ENCODE data around the gene LTC4S. TPM values are rescaled to one million over a fixed set of nuclear protein-coding genes. Genes with fewer than 3 reads are reported as not detected.

Gene LTC4S
- total RNA-seq, 1 experiment from 2014 or later = 2.6 TPM

DNA sequence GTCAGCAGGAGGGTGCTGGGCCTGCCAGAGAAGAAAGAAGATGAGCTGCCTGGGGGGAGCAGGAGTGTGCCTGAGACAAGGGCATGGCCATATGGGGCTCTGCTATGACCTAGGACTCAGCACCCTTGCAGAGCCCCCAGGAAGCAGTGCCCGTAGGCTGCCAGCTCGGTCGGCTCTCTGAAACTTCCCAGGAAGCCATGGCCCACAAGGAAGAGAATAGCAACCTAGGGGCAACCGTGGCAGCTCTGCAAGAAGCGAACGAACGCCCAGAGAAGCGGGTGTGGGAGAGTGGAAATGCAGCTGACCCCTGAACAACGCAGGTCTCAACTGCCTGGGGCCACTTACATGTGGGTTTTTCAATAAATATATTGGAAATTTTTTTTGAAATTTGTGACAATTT, 10.7 kb upstream of the LTC4S start (continued):
- TF ChIP-seq AFF4 (CRISPR knock-in tag; IDR thresholded peaks at IDR 0.05; ENCODE audit: borderline replicate concordance) = no peak
- no peak for TF ChIP-seq NR1H2 (CRISPR knock-in tag; IDR thresholded peaks at IDR 0.05)
- TF ChIP-seq TCF7 (CRISPR knock-in tag; IDR thresholded peaks at IDR 0.05; ENCODE audit: low read depth) = no peak
- TF ChIP-seq, protein P1, sequence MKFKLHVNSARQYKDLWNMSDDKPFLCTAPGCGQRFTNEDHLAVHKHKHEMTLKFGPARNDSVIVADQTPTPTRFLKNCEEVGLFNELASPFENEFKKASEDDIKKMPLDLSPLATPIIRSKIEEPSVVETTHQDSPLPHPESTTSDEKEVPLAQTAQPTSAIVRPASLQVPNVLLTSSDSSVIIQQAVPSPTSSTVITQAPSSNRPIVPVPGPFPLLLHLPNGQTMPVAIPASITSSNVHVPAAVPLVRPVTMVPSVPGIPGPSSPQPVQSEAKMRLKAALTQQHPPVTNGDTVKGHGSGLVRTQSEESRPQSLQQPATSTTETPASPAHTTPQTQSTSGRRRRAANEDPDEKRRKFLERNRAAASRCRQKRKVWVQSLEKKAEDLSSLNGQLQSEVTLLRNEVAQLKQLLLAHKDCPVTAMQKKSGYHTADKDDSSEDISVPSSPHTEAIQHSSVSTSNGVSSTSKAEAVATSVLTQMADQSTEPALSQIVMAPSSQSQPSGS (CRISPR knock-in tag; IDR thresholded peaks at IDR 0.05; ENCODE audit: borderline replicate concordance, low read depth) = no peak
- TF ChIP-seq, protein P2, sequence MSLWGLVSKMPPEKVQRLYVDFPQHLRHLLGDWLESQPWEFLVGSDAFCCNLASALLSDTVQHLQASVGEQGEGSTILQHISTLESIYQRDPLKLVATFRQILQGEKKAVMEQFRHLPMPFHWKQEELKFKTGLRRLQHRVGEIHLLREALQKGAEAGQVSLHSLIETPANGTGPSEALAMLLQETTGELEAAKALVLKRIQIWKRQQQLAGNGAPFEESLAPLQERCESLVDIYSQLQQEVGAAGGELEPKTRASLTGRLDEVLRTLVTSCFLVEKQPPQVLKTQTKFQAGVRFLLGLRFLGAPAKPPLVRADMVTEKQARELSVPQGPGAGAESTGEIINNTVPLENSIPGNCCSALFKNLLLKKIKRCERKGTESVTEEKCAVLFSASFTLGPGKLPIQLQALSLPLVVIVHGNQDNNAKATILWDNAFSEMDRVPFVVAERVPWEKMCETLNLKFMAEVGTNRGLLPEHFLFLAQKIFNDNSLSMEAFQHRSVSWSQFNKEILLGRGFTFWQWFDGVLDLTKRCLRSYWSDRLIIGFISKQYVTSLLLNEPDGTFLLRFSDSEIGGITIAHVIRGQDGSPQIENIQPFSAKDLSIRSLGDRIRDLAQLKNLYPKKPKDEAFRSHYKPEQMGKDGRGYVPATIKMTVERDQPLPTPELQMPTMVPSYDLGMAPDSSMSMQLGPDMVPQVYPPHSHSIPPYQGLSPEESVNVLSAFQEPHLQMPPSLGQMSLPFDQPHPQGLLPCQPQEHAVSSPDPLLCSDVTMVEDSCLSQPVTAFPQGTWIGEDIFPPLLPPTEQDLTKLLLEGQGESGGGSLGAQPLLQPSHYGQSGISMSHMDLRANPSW (CRISPR knock-in tag; conservative IDR thresholded peaks at IDR 0.05; ENCODE audit: low read depth) = no peak
- no peak for TF ChIP-seq ZNF423 (CRISPR knock-in tag; IDR thresholded peaks at IDR 0.05)
- TF ChIP-seq, protein P3, sequence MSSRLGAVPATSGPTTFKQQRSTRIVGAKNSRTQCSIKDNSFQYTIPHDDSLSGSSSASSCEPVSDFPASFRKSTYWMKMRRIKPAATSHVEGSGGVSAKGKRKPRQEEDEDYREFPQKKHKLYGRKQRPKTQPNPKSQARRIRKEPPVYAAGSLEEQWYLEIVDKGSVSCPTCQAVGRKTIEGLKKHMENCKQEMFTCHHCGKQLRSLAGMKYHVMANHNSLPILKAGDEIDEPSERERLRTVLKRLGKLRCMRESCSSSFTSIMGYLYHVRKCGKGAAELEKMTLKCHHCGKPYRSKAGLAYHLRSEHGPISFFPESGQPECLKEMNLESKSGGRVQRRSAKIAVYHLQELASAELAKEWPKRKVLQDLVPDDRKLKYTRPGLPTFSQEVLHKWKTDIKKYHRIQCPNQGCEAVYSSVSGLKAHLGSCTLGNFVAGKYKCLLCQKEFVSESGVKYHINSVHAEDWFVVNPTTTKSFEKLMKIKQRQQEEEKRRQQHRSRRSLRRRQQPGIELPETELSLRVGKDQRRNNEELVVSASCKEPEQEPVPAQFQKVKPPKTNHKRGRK (CRISPR knock-in tag; IDR thresholded peaks at IDR 0.05; ENCODE audit: borderline replicate concordance) = no peak
- no peak for TF ChIP-seq ESRRA (CRISPR knock-in tag; IDR thresholded peaks at IDR 0.05; ENCODE audit: borderline replicate concordance)
- no peak for TF ChIP-seq ZNF232 (CRISPR knock-in tag; IDR thresholded peaks at IDR 0.05)
- no peak for TF ChIP-seq GRHL2 (CRISPR knock-in tag; IDR thresholded peaks at IDR 0.05; ENCODE audit: insufficient replicate concordance, severe bottlenecking)
- no peak for TF ChIP-seq HMGXB4 (CRISPR knock-in tag; IDR thresholded peaks at IDR 0.05)
- TF ChIP-seq CDX4 (CRISPR knock-in tag; IDR thresholded peaks at IDR 0.05; ENCODE audit: borderline replicate concordance) = no peak

DNA sequence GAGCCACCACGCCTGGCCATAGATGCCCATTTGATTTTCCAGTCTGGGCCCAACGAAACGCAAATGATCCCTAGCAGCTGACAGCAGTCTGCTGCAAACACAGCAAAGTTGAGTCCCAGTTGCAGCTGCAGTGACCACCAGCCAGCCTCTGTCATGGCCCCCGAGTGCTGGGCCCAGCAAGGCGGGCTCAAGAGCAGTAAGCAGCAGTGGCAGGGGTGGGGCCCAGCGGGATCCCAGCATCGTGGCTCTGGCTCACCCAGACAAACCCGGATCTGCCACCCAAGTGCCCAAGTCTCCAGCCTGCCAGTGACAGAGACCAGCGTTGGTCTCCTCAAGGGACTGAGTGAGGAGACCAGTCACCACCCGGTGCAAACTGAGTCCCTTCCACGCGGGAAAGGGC, 6.9 kb upstream of the LTC4S start:
- ChIA-PET CTCF (interaction anchor here (1.0 kb wide), 1 partner anchor 9 kb away, joined by 4 read pairs; no protein-coding TSS in a partner anchor), POLR2A (no interaction called here)
- H3K27ac Mint-ChIP-seq = no peak overlapping the region
- peaks cover 2% of the 10 kb centered on the region; the same call in 1 of the 2 replicates for H3K27me3 Mint-ChIP-seq (ENCODE audit: low read depth)
- H3K36me3 Mint-ChIP-seq = peaks cover 5% of the 10 kb centered on the region
- H3K4me1 Mint-ChIP-seq = no peaks in the 10 kb centered on the region
- ATAC-seq = no peak
- no peak overlapping the region for H3K4me3 Mint-ChIP-seq
- H3K9me3 Mint-ChIP-seq = peaks cover 9% of the 10 kb centered on the region
- no peak for DNase-seq (ENCODE audit: low spot score)
- TF ChIP-seq GTF2I (CRISPR knock-in tag; conservative IDR thresholded peaks at IDR 0.05) = no peak
- TF ChIP-seq, protein P4, sequence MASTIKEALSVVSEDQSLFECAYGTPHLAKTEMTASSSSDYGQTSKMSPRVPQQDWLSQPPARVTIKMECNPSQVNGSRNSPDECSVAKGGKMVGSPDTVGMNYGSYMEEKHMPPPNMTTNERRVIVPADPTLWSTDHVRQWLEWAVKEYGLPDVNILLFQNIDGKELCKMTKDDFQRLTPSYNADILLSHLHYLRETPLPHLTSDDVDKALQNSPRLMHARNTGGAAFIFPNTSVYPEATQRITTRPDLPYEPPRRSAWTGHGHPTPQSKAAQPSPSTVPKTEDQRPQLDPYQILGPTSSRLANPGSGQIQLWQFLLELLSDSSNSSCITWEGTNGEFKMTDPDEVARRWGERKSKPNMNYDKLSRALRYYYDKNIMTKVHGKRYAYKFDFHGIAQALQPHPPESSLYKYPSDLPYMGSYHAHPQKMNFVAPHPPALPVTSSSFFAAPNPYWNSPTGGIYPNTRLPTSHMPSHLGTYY (CRISPR knock-in tag; IDR thresholded peaks at IDR 0.05) = no peak
- TF ChIP-seq USF2 (CRISPR knock-in tag; IDR thresholded peaks at IDR 0.05) = no peak
- TF ChIP-seq, protein P5, sequence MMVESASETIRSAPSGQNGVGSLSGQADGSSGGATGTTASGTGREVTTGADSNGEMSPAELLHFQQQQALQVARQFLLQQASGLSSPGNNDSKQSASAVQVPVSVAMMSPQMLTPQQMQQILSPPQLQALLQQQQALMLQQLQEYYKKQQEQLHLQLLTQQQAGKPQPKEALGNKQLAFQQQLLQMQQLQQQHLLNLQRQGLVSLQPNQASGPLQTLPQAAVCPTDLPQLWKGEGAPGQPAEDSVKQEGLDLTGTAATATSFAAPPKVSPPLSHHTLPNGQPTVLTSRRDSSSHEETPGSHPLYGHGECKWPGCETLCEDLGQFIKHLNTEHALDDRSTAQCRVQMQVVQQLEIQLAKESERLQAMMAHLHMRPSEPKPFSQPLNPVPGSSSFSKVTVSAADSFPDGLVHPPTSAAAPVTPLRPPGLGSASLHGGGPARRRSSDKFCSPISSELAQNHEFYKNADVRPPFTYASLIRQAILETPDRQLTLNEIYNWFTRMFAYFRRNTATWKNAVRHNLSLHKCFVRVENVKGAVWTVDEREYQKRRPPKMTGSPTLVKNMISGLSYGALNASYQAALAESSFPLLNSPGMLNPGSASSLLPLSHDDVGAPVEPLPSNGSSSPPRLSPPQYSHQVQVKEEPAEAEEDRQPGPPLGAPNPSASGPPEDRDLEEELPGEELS (CRISPR knock-in tag; IDR thresholded peaks at IDR 0.05) = no peak
- no peak for TF ChIP-seq GABPB1 (CRISPR knock-in tag; IDR thresholded peaks at IDR 0.05)
- no peak for TF ChIP-seq ESRRA (CRISPR knock-in tag; IDR thresholded peaks at IDR 0.05; ENCODE audit: borderline replicate concordance)
- no peak for TF ChIP-seq KAT7 (CRISPR knock-in tag; IDR thresholded peaks at IDR 0.05; ENCODE audit: borderline replicate concordance)
- no peak for TF ChIP-seq NR2C2 (CRISPR knock-in tag; IDR thresholded peaks at IDR 0.05)
